Measurements from ENCODE around the gene C2orf76.
"Not testable (repeated sequence)": the region's sequence is repeated elsewhere in the genome, so short reads cannot be mapped to it uniquely, and the experiment has no call there.

Gene C2orf76

GRCh38 chr2:119366649-119367471, at the start of gene C2orf76, which contains the start of gene DBI:
Gene C2orf76 (minus strand): TSS chr2:119366834. CDS start chr2:119339959, 26,875 bp downstream.
Gene DBI (plus strand): TSS chr2:119366977. CDS start chr2:119367052, 75 bp downstream.
- DNase-seq, result peak; percentile 84

- DNase-seq, result no peak
Observed at GRCh38 chr2:119415630-119416029, 49.0 kb upstream of the C2orf76 start.

- DNase-seq, result no peak
Observed at GRCh38 chr2:119414894-119415293, 48.3 kb upstream of the C2orf76 start.

GRCh38 chr2:119409506-119409905, 42.9 kb upstream of the C2orf76 start:
- DNase-seq, result no peak

GRCh38 chr2:119408221-119408619, 41.6 kb upstream of the C2orf76 start:
- DNase-seq, result peak; percentile 9

- peak; percentile 7 for DNase-seq
Observed at GRCh38 chr2:119407430-119408220, 41.0 kb upstream of the C2orf76 start.

- DNase-seq, result no peak
Observed at GRCh38 chr2:119405151-119405550, 38.5 kb upstream of the C2orf76 start.

GRCh38 chr2:119403618-119404017, 37.0 kb upstream of the C2orf76 start:
- not testable (repeated sequence) for DNase-seq

- DNase-seq, result no peak
Observed at GRCh38 chr2:119402645-119403560, 36.3 kb upstream of the C2orf76 start.

GRCh38 chr2:119402106-119402505, 35.5 kb upstream of the C2orf76 start:
- no peak for DNase-seq

- DNase-seq, result no peak
Observed at GRCh38 chr2:119397196-119397595, 30.6 kb upstream of the C2orf76 start.

GRCh38 chr2:119393971-119394748, 27.5 kb upstream of the C2orf76 start:
- DNase-seq, result no peak

GRCh38 chr2:119389615-119390306, 23.1 kb upstream of the C2orf76 start:
- DNase-seq, result no peak

- peak; percentile 45 for DNase-seq
Observed at GRCh38 chr2:119387381-119388129, 20.9 kb upstream of the C2orf76 start.

GRCh38 chr2:119385466-119385865, 18.8 kb upstream of the C2orf76 start:
- no peak for DNase-seq

- DNase-seq, result no peak
Observed at GRCh38 chr2:119384971-119385370, 18.3 kb upstream of the C2orf76 start.

- DNase-seq, result no peak
Observed at GRCh38 chr2:119383410-119384140, 16.9 kb upstream of the C2orf76 start.

- DNase-seq, result no peak
Observed at GRCh38 chr2:119378566-119378965, 11.9 kb upstream of the C2orf76 start.

- DNase-seq, result no peak
Observed at GRCh38 chr2:119377993-119378345, 11.3 kb upstream of the C2orf76 start.
